Hindlimb muscle (tissue), 1 donor: ENCODE measurements around the gene RGS8. TPM values are rescaled to one million over a fixed set of nuclear protein-coding genes. Genes with fewer than 3 reads are reported as not detected.
A peak's percentile ranks its signal among the peaks of the same experiment; 100 is the strongest.
"Not testable (repeated sequence)": the region's sequence is repeated elsewhere in the genome, so short reads cannot be mapped to it uniquely, and the experiment has no call there.

Experiments
- DNase-seq: peaks from one replicate; pipeline ENCODE4 v3.0.0-alpha.2; 2013
- polyA plus RNA-seq: library from polyadenylated mRNA; unstranded; fragments of 120-200 nt; gene quantifications from one replicate; pipeline ENCODE4 v1.2.1, GENCODE V29; 2013; ENCODE audit not compliant: insufficient read length

The RGS8 gene
- polyA plus RNA-seq, 1 donor: not detected

GRCh38 chr1:182702826-182703524 lies 18.6 kb upstream of the RGS8 start:
- no peak for DNase-seq

GRCh38 chr1:182700351-182700709 lies 15.9 kb upstream of the RGS8 start:
- no peak for DNase-seq

GRCh38 chr1:182699393-182700350 lies 15.3 kb upstream of the RGS8 start:
- DNase-seq: no peak

GRCh38 chr1:182698971-182699370 lies 14.6 kb upstream of the RGS8 start:
- DNase-seq: no peak

GRCh38 chr1:182693139-182693538 lies 8.8 kb upstream of the RGS8 start:
- DNase-seq: not testable (repeated sequence)

GRCh38 chr1:182690886-182691443 lies 6.6 kb upstream of the RGS8 start:
- DNase-seq: no peak

- no peak for DNase-seq
These were observed 4.2 kb upstream of the RGS8 start for GRCh38 chr1:182688436-182689205.

GRCh38 chr1:182687361-182687760 lies 3.0 kb upstream of the RGS8 start:
- no peak for DNase-seq

- DNase-seq: no peak
These were observed 2.1 kb upstream of the RGS8 start for GRCh38 chr1:182686446-182686845.

GRCh38 chr1:182685215-182685614 lies 828 bp upstream of the RGS8 start:
- DNase-seq: no peak

GRCh38 chr1:182682898-182683501 lies 1.4 kb downstream of the RGS8 start:
- DNase-seq: no peak

- DNase-seq: no peak
These were observed 2.0 kb downstream of the RGS8 start for GRCh38 chr1:182682406-182682805.

GRCh38 chr1:182681568-182681912 lies 2.8 kb downstream of the RGS8 start:
- DNase-seq: no peak

GRCh38 chr1:182680901-182681567 lies 3.4 kb downstream of the RGS8 start:
- no peak for DNase-seq

GRCh38 chr1:182680408-182680807 lies 4.0 kb downstream of the RGS8 start:
- no peak for DNase-seq

GRCh38 chr1:182679684-182680083 lies 4.7 kb downstream of the RGS8 start:
- no peak for DNase-seq

GRCh38 chr1:182677397-182678098 lies 6.8 kb downstream of the RGS8 start:
- no peak for DNase-seq

- DNase-seq: peak; percentile 73
These were observed 8.1 kb downstream of the RGS8 start for GRCh38 chr1:182676274-182676673.

- peak; percentile 68 for DNase-seq
These were observed 9.8 kb downstream of the RGS8 start for GRCh38 chr1:182674346-182675246.

GRCh38 chr1:182672487-182672836 lies 11.9 kb downstream of the RGS8 start:
- DNase-seq: no peak
